ENCODE data around the gene PDE10A.

GRCh38 chr6:165456286-165456685 is 206.8 kb downstream of the PDE10A start:
- TF ChIP-seq, protein P1, sequence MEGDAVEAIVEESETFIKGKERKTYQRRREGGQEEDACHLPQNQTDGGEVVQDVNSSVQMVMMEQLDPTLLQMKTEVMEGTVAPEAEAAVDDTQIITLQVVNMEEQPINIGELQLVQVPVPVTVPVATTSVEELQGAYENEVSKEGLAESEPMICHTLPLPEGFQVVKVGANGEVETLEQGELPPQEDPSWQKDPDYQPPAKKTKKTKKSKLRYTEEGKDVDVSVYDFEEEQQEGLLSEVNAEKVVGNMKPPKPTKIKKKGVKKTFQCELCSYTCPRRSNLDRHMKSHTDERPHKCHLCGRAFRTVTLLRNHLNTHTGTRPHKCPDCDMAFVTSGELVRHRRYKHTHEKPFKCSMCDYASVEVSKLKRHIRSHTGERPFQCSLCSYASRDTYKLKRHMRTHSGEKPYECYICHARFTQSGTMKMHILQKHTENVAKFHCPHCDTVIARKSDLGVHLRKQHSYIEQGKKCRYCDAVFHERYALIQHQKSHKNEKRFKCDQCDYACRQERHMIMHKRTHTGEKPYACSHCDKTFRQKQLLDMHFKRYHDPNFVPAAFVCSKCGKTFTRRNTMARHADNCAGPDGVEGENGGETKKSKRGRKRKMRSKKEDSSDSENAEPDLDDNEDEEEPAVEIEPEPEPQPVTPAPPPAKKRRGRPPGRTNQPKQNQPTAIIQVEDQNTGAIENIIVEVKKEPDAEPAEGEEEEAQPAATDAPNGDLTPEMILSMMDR (IDR thresholded peaks at IDR 0.05; ENCODE audit: insufficient read depth, low read length) = no peak
- TF ChIP-seq GABPA (IDR thresholded peaks at IDR 0.05; ENCODE audit: low read depth) (no peak), POLR2AphosphoS5 (IDR thresholded peaks at IDR 0.05; ENCODE audit: low read depth) (no peak), REST (IDR thresholded peaks at IDR 0.05; ENCODE audit: insufficient replicate concordance, low read depth) (no peak), SPI1 (IDR thresholded peaks at IDR 0.05; ENCODE audit: borderline replicate concordance, low read depth) (no peak)

Data from HL-60 (cell line).